Cardiac fibroblast (primary cell): ENCODE measurements around the gene TMEFF2.
"Not testable (repeated sequence)": the region's sequence is repeated elsewhere in the genome, so short reads cannot be mapped to it uniquely, and the experiment has no call there.

Experiments used
- DNase-seq, 2 donors: peaks; one replicate each; pipeline versions ENCODE4 v3.0.0 to v3.0.0-alpha.2; 2010; ENCODE audit warnings: low read depth in 2 of 2
- H3K4me3 ChIP-seq, 2 donors: replicated peaks in 1 of 2; 1 replicate in 1 of 2; 2 replicates in 1 of 2; pipeline ENCODE4 v1.5.1; 2011; ENCODE audit warnings: low read depth in 2 of 2, low read length in 2 of 2, mild to moderate bottlenecking in 2 of 2, moderate library complexity in 1 of 2
- CTCF ChIP-seq: IDR thresholded peaks from one replicate; pipeline ENCODE4 v1.5.1; 2011; ENCODE audit warnings: low read depth, mild to moderate bottlenecking, low read length, inconsistent platforms

The TMEFF2 gene

GRCh38 chr2:191922736-191923651 is 271.7 kb downstream of the TMEFF2 start:
- H3K4me3 ChIP-seq = no peak overlapping the region
- no peak for DNase-seq
- no peak for TF ChIP-seq CTCF

GRCh38 chr2:191921650-191922049 is 273.1 kb downstream of the TMEFF2 start:
- H3K4me3 ChIP-seq, DNase-seq: not testable (repeated sequence)

- H3K4me3 ChIP-seq = no peak overlapping the region
- DNase-seq = no peak
- TF ChIP-seq CTCF = no peak
Observed at GRCh38 chr2:191920502-191920901, 274.2 kb downstream of the TMEFF2 start.

- no peak for TF ChIP-seq CTCF
- H3K4me3 ChIP-seq = no peak overlapping the region
- no peak for DNase-seq
Observed at GRCh38 chr2:191917967-191918651, 276.6 kb downstream of the TMEFF2 start.

GRCh38 chr2:191917430-191917881 is 277.3 kb downstream of the TMEFF2 start:
- DNase-seq = no peak
- no peak for TF ChIP-seq CTCF
- H3K4me3 ChIP-seq = no peak overlapping the region

- DNase-seq = no peak
- TF ChIP-seq CTCF = no peak
- H3K4me3 ChIP-seq = no peak overlapping the region
Observed at GRCh38 chr2:191916826-191917225, 277.9 kb downstream of the TMEFF2 start.

GRCh38 chr2:191915750-191916149 is 279.0 kb downstream of the TMEFF2 start:
- TF ChIP-seq CTCF = no peak
- DNase-seq = no peak
- no peak overlapping the region for H3K4me3 ChIP-seq
